K562 (cell line): ENCODE results near the gene MGRN1. TPM values are rescaled to one million over a fixed set of nuclear protein-coding genes. Genes with fewer than 3 reads are reported as not detected.

ENCODE experiments used
- IFI16 ChIP-seq: fragments of 250-450 bp; sonication (Bioruptor Pico); IDR thresholded peaks from 2 replicates; pipeline ENCODE4 v2.1.2; 2022; ENCODE audit warnings: mild to moderate bottlenecking, inconsistent platforms
- SETDB1 ChIP-seq: IDR thresholded peaks from one replicate; pipeline ENCODE4 v1.6.1; 2012; ENCODE audit warnings: low read length, control low read depth, inconsistent platforms
- polyA plus RNA-seq, 8 experiments: library from polyadenylated mRNA; depleted of rRNA in 4 of 8; stranded (reverse) in 5 of 8; unstranded in 3 of 8; fragments of >200 nt; fragmentation: Nextera tagmentation in 2 of 8; fragmentation: Illumina TruSeq in 1 of 8; extraction: Ambion mirVana in 2 of 8; extraction: Trizol in 1 of 8; gene quantifications; 2 replicates each; pipeline versions ENCODE4 v1.2.1 to v1.2.3, GENCODE V29; 2011 to 2014; ENCODE audit warnings: inconsistent platforms in 1 of 8, missing spikeins in 1 of 8
- total RNA-seq, 7 experiments: library from RNA; depleted of rRNA in 6 of 7; stranded (reverse); fragments of >200 nt in 6 of 7; fragmentation: Illumina TruSeq in 2 of 7; extraction: Trizol in 2 of 7; gene quantifications; 2 replicates each; pipeline versions ENCODE4 v1.2.1 to v1.2.3, GENCODE V29; 2011 to 2021; ENCODE audit warnings: low replicate concordance in 1 of 7
- TF ChIP-seq, protein P1 (sequence below): fragments of 250-450 bp; sonication (Bioruptor Pico); IDR thresholded peaks from 2 replicates; pipeline ENCODE4 v1.8.0; 2022; ENCODE audit warnings: inconsistent platforms
- TF ChIP-seq, protein P2 (sequence below): sonication (generic); formaldehyde crosslinking; IDR thresholded peaks from 2 replicates; pipeline ENCODE4 v1.8.0; 2022; ENCODE audit warnings: mild to moderate bottlenecking, missing genetic modification reagents
- TF ChIP-seq, protein P3 (sequence below): sonication (generic); IDR thresholded peaks from 2 replicates; pipeline ENCODE4 v1.6.1; 2016

The MGRN1 gene
- total and polyA plus RNA-seq, 9 of the 15 experiments (the other 6 are each of a cell fraction or from before 2014, with no cell fraction given): 0.15 to 37.9 (median 6.0) TPM

DNA sequence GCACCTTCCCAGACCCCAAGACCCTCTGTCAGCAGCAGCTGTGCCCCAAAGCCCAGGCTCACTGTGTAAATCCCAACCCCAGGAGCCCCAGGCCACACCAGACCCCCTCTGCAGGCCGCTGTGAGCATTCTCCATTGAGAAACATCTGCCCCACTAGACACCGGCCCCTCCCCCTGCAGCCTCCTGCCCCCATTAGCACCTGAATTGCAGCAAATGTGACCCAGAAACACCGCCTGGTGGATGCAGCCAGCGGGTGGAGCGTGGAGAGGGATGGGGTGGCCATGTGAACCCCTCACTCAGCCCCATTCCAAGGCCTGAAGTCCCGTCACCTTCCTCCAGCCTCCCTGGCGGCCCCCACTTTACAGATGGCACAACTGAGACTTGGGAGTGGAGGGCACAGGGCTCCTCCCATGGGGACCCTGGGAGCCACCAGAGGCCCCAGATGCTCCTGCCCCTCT lies 12.1 kb upstream of the MGRN1 start (continued):
- TF ChIP-seq, protein P1, sequence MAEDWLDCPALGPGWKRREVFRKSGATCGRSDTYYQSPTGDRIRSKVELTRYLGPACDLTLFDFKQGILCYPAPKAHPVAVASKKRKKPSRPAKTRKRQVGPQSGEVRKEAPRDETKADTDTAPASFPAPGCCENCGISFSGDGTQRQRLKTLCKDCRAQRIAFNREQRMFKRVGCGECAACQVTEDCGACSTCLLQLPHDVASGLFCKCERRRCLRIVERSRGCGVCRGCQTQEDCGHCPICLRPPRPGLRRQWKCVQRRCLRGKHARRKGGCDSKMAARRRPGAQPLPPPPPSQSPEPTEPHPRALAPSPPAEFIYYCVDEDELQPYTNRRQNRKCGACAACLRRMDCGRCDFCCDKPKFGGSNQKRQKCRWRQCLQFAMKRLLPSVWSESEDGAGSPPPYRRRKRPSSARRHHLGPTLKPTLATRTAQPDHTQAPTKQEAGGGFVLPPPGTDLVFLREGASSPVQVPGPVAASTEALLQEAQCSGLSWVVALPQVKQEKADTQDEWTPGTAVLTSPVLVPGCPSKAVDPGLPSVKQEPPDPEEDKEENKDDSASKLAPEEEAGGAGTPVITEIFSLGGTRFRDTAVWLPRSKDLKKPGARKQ (CRISPR knock-in tag): no peak
- TF ChIP-seq IFI16 (CRISPR knock-in tag): no peak
- TF ChIP-seq, protein P2, sequence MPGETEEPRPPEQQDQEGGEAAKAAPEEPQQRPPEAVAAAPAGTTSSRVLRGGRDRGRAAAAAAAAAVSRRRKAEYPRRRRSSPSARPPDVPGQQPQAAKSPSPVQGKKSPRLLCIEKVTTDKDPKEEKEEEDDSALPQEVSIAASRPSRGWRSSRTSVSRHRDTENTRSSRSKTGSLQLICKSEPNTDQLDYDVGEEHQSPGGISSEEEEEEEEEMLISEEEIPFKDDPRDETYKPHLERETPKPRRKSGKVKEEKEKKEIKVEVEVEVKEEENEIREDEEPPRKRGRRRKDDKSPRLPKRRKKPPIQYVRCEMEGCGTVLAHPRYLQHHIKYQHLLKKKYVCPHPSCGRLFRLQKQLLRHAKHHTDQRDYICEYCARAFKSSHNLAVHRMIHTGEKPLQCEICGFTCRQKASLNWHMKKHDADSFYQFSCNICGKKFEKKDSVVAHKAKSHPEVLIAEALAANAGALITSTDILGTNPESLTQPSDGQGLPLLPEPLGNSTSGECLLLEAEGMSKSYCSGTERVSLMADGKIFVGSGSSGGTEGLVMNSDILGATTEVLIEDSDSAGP: no peak
- no peak for TF ChIP-seq SETDB1
- TF ChIP-seq, protein P3, sequence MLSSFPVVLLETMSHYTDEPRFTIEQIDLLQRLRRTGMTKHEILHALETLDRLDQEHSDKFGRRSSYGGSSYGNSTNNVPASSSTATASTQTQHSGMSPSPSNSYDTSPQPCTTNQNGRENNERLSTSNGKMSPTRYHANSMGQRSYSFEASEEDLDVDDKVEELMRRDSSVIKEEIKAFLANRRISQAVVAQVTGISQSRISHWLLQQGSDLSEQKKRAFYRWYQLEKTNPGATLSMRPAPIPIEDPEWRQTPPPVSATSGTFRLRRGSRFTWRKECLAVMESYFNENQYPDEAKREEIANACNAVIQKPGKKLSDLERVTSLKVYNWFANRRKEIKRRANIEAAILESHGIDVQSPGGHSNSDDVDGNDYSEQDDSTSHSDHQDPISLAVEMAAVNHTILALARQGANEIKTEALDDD: no peak
